IPS DF 19.7 (cell line): Measurements from ENCODE around the gene LACTBL1.
A peak's percentile ranks its signal among the peaks of the same experiment; 100 is the strongest.
"Not testable (repeated sequence)": the region's sequence is repeated elsewhere in the genome, so short reads cannot be mapped to it uniquely, and the experiment has no call there.

Source experiments
- DNase-seq: peaks from one replicate; pipeline ENCODE4 v3.0.0-alpha.2; 2013; ENCODE audit warnings: low read depth, low spot score

LACTBL1 gene, protein sequence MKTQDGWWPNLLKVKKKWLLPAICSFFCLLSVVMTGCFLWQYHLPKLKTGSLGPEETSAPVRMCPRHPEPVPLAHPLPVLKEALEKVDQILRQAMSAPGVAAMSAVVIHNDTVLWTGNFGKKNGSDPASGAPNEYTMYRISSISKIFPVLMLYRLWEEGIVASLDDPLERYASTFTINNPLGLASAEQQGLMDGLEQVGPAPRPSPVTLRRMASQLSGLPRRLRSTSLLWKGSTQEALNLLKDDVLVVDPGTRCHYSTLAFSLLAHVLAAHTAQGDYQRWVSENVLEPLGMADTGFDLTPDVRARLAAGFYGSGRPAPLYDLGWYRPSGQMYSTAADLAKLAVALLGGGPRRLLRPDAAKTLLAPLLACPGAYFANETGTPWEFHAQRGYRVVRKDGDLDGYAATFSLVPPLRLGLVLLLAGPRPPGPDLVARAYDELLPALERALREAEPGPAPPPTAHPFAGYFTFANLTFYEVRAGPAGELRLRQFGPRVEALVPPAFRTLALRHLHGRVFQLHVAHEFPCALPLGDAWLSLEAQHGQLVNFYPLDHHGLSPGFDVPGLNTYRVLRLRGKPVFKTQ

GRCh38 chr1:22972760-22973159 lies at the start of gene LACTBL1:
LACTBL1 (minus strand) TSS chr1:22972866; CDS start chr1:22972316, 550 bp downstream.
- no peak for DNase-seq

- no peak for DNase-seq
Measured at GRCh38 chr1:23021834-23022233, 49.2 kb upstream of the LACTBL1 start.

DNA sequence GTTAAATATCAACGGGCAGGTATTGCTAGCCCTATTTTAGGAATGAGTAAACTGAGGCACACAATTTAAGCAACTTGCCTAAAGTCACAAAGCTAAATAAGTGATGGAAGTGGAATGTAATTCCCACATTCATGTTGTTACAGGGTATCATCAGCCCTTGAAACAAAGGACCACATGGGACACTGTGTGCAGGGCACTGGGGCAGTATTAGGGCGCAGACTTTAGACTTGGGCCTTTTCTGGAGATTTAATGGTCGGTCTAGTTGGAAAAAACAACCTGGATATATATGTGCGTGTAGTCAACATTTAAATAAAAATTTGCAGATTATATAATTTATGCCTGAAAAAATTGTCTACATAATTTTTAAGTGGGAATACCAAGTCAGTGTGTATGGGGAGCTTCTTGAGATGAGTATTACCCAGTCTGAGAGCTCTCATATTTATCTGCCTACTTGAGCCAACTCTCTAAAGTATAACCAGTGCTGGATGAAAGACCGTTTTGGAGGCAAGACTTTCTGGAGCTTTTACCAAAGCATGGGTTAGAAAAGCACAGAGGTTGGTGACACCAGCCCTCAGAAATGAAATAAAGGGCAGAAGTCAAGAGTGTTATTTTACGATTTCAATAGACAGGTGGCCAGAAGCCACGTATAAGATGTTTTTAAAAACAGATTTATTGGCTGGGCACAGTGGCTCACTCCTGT lies 48.2 kb upstream of the LACTBL1 start:
- no peak for DNase-seq

- DNase-seq: no peak
Measured at GRCh38 chr1:23019863-23020625, 47.4 kb upstream of the LACTBL1 start.

DNA sequence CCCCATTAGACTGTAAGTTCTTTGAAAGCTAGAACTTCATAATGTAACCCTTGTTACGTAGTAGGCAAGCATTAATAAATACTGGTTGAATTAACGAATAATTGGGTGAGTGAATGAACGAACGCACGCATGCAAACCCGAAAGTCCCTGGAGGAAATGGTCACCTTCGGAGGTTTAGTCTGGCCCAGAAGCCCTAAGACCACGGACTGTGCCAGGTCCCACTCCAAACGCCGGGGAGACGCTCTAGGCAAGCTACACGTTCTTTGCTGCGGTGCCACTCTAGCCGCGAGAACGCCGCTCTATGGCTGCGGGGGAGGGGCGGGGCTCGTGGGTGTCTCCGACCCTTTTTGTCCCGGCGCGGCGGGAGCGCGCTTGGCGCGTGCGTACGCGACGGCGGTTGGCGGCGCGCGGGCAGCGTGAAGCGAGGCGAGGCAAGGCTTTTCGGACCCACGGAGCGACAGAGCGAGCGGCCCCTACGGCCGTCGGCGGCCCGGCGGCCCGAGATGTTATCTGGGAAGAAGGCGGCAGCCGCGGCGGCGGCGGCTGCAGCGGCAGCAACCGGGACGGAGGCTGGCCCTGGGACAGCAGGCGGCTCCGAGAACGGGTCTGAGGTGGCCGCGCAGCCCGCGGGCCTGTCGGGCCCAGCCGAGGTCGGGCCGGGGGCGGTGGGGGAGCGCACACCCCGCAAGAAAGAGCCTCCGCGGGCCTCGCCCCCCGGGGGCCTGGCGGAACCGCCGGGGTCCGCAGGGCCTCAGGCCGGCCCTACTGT lies 46.6 kb upstream of the LACTBL1 start, which contains the start of gene KDM1A:
Gene KDM1A (plus strand): TSS at position 375 of the 769 bp plus-strand sequence. CDS start 129 bp downstream, at position 504.
- DNase-seq: peak; percentile 89

DNA sequence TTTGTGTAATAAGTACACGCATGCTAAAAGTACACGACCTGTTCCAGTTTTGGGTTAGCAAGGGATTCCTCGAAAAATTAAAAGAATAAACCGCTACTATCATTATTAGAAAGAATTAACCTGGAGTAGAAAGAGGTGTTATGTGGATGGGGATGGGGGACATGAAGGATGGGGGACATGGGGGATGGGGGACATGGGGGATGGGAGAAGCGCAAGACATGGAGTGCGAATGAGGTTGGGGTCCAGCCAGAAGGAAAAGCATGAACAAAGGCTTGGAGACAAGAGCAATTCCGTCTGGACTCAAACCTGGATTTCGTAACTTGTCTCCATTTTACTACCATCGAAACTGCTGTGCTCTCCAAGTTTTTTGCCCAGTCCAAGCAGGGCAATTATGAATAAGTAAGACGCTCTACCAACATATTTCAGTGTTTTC lies 46.0 kb upstream of the LACTBL1 start:
- no peak for DNase-seq

DNA sequence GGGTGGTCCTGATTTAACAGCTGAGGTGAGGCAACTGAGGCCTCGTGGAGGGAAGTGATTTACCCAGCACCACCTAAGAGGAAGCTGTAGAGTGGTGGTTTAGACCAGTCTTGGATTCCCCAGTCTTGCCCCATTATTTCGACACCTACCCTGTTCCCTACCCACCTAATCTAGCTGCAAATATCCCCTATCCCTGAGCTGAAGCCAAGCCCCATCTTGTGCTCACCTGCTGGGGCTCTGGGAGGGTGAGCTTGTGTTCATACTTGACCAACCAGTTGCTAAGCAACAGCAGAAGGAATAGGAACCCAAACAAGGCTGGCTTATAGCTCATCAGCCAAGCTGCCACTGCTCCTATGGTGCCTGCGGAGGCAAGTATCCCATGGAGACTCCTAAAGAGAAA lies 41.0 kb upstream of the LACTBL1 start:
- no peak for DNase-seq

DNA sequence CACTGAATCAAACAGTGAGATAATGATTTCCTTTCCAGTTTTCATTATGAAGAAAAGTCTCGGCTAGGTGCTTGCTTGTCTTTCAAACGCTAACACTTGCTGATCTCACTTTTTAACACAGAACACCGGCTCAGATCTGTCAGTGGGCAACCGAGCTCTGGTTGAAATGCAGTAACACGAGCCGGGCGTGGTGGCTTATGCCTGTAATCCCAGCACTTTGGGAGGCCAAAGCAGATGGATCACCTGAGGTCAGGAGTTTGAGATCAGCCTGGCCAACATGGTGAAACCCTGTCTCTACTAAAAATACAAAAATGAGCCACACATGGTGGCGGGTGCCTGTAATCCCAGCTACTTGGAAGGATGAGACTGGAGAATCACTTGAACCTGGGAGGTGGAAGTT lies 37.4 kb upstream of the LACTBL1 start:
- DNase-seq: not testable (repeated sequence)

GRCh38 chr1:23008901-23009300 lies 36.2 kb upstream of the LACTBL1 start:
- no peak for DNase-seq

DNA sequence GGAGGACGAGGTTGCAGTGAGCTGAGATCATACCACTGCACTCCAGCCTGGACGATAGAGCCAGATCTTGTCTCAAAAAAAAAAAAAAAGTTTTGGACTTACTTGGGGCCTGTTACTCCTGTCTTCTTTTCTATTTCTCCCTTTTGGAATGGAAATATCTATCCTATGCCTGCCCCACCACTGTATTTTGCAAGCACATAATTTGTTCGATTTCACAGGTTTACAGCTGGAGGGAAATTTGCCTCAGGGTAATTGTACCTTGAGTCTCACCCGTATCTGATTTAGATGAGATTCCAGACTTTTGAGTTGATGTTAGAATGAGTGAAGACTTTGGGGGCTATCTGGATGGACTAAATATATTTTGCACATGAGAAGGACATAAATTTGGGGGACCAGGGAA lies 34.4 kb upstream of the LACTBL1 start:
- DNase-seq: no peak

- DNase-seq: not testable (repeated sequence)
Measured at GRCh38 chr1:23004769-23005168, 32.1 kb upstream of the LACTBL1 start.

- no peak for DNase-seq
Measured at GRCh38 chr1:23004112-23004511, 31.4 kb upstream of the LACTBL1 start.

- not testable (repeated sequence) for DNase-seq
Measured at GRCh38 chr1:23002218-23002617, 29.6 kb upstream of the LACTBL1 start.

- not testable (repeated sequence) for DNase-seq
Measured at GRCh38 chr1:23000133-23000532, 27.5 kb upstream of the LACTBL1 start.

GRCh38 chr1:22997528-22997927 lies 24.9 kb upstream of the LACTBL1 start:
- not testable (repeated sequence) for DNase-seq

GRCh38 chr1:22995774-22996173 lies 23.1 kb upstream of the LACTBL1 start:
- no peak for DNase-seq

- DNase-seq: not testable (repeated sequence)
Measured at GRCh38 chr1:22993220-22993795, 20.6 kb upstream of the LACTBL1 start.

GRCh38 chr1:22992384-22992783 lies 19.7 kb upstream of the LACTBL1 start:
- DNase-seq: not testable (repeated sequence)

GRCh38 chr1:22983944-22984343 lies 11.3 kb upstream of the LACTBL1 start:
- DNase-seq: no peak

DNA sequence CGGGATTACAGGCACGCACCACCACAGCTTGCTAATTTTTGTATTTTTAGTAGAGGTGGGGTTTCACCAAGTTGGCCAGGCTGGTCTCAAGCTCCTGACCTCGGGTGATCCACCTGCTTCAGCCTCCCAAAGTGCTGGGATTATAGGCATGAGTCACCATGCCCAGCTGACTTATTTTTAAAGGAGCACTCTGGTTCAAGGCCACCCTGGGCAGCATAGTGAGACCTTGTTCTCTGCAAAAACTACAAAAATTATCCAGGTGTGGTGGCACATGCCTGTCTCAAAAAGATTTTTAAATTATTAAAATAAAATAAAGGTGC lies 7.8 kb upstream of the LACTBL1 start:
- not testable (repeated sequence) for DNase-seq

DNA sequence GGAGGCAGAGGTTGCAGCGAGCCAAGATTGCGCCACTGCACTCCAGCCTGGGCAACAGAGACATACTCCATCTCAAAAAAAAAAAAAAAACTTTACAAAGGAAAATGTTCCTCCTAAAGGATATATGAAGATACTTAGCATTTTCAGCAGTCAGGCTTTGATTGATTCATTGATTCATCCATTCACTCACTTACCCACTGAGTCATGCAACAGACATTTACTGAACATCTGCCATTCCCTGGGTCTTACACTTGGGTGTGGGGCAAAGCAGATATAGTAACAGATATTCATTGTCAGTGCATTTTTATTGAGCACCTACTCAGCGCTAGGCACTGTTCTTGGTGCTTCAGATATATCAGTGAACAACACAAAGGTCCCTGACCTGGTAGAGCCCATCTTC lies 5.6 kb upstream of the LACTBL1 start:
- DNase-seq: no peak
